Activated CD4-positive, alpha-beta memory T cell treated with anti-CD3 and anti-CD28 coated beads, Interleukin-2, amount 10 ng/mL, durations not matched to agents 7 days and 5 days (primary cell): ENCODE data around the gene ELMO3. TPM values are rescaled to one million over a fixed set of nuclear protein-coding genes. Genes with fewer than 3 reads are reported as not detected.

Source experiments
- CTCF ChIA-PET: fragments of 350-600 bp; sonication (Branson Sonifier 250); formaldehyde crosslinking; loops from one replicate; lab custom pipeline; 2021; ENCODE audit warnings: antibody characterized with exemption, inconsistent platforms; lab: Charles Lee
- POLR2A ChIA-PET: fragments of 350-600 bp; sonication (Branson Sonifier 250); formaldehyde crosslinking; loops from one replicate; lab custom pipeline; 2021; ENCODE audit warnings: antibody characterized with exemption; lab: Charles Lee
- DNase-seq: peaks from one replicate; pipeline ENCODE4 v3.0.0-alpha.2; 2020
- H3K27ac Mint-ChIP-seq: one replicate; pipeline ENCODE4 v1.8.0; 2021; ENCODE audit warnings: mild to moderate bottlenecking, mixed read lengths
- H3K27me3 Mint-ChIP-seq: one replicate; pipeline ENCODE4 v1.8.0; 2021; ENCODE audit warnings: mixed read lengths
- H3K36me3 Mint-ChIP-seq: one replicate; pipeline ENCODE4 v1.8.0; 2021; ENCODE audit warnings: low read depth, mixed read lengths
- H3K4me1 Mint-ChIP-seq: one replicate; pipeline ENCODE4 v1.8.0; 2021; ENCODE audit warnings: mixed read lengths
- H3K4me3 Mint-ChIP-seq: one replicate; pipeline ENCODE4 v1.8.0; 2021; ENCODE audit warnings: mild to moderate bottlenecking, mixed read lengths
- H3K9me3 Mint-ChIP-seq: one replicate; pipeline ENCODE4 v1.8.0; 2021; ENCODE audit warnings: mixed read lengths
- total RNA-seq, 2 experiments: library from RNA; stranded (reverse); gene quantifications; one replicate each; pipeline ENCODE4 v1.2.3, GENCODE V29; 2021

ELMO3 gene
- total RNA-seq, 2 experiments from 2014 or later, result 7.3 to 8.3 TPM

- Mint-ChIP-seq H3K9me3 (no peaks in the 10 kb centered on the region), H3K4me1 (peaks cover 31% of the 10 kb centered on the region), H3K27ac (no peak overlapping the region), H3K36me3 (peaks cover 3% of the 10 kb centered on the region), H3K27me3 (peaks cover 17% of the 10 kb centered on the region), H3K4me3 (peak overlapping the region; percentile 56)
- ChIA-PET CTCF (interaction anchor here (1.6 kb wide), 1 partner anchor 24 kb away, joined by 5 read pairs; the partner anchor contains the start of gene TMEM208), POLR2A (interaction anchor here (1.6 kb wide), 1 partner anchor 10 kb away, joined by 6 read pairs; no protein-coding TSS in a partner anchor)
- no peak for DNase-seq
Measured at GRCh38 chr16:67250045-67250327, 51.1 kb downstream of the ELMO3 start.

DNA sequence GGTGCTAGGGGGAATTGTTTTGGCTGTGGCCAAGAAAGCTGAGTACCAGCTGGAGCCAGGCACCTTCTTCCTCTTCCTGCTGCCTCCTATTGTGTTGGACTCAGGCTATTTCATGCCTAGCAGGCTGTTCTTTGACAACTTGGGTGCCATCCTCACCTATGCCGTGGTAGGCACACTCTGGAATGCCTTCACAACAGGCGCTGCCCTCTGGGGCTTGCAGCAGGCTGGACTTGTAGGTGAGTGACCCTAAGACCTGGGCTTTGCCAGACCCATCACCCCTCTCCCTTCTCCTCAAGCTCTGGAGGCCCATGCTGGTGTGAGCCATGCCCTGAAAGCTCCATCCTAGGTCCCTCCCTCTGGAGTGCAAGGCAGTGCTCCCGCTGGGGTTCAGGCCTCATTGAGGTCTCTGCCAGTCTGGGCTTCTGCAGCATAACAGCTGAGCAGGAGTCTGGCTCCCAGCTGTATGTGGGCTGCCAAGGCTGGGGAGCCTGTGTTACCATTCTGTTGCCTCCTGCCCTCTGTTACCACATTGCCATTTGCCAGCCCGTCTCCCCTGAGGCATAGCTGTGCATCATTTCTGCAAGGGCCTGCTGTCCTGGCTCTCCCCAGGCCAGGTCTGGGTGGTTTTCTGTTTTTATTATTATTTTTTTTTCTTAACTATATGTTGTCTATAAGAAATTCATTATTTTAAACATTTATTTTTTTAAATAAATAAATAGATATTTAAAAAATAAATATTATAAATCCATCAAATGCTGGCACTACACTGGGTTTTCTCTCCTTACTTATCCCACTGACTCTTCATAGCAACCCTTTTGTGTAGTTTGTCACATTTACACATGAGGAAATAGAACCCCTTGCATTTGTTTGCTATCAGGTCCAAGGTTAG, 53.9 kb downstream of the ELMO3 start:
- H3K9me3 Mint-ChIP-seq, result no peaks in the 10 kb centered on the region
- no peak overlapping the region for H3K4me3 Mint-ChIP-seq
- CTCF ChIA-PET, result no interaction called here
- DNase-seq, result no peak
- POLR2A ChIA-PET, result no interaction called here
- H3K27ac Mint-ChIP-seq, result no peak overlapping the region
- peaks cover 13% of the 10 kb centered on the region for H3K27me3 Mint-ChIP-seq
- no peaks in the 10 kb centered on the region for H3K36me3 Mint-ChIP-seq
- H3K4me1 Mint-ChIP-seq, result peaks cover 19% of the 10 kb centered on the region

Other genes with a start within 250 kb of the ELMO3 start
- 1 to 10 TPM; 6.1 to 6.3 TPM for gene CES3, start 237.9 kb upstream of the ELMO3 start, total RNA-seq
- 10 to 100 TPM; 37.8 to 39.3 TPM for gene CES4A, start 210.5 kb upstream of the ELMO3 start, total RNA-seq
- gene CBFB, start 170.0 kb upstream of the ELMO3 start, total RNA-seq, result 100 to 1,000 TPM; 236 to 238 TPM
- 10 to 100 TPM; 12.4 to 13.3 TPM for gene PHAF1, start 89.2 kb upstream of the ELMO3 start, total RNA-seq
- gene B3GNT9, start 48.1 kb upstream of the ELMO3 start, total RNA-seq, result 10 to 100 TPM; 14.6 to 16.2 TPM
- gene TRADD, start 39.2 kb upstream of the ELMO3 start, total RNA-seq, result 10 to 100 TPM; 96.9 to 97.3 TPM
- 10 to 100 TPM; 52.3 to 54.4 TPM for gene FBXL8, start 39.2 kb upstream of the ELMO3 start, total RNA-seq
- 100 to 1,000 TPM; 107 to 110 TPM for gene HSF4, start 34.4 kb upstream of the ELMO3 start, total RNA-seq
- 10 to 100 TPM; 35.6 to 36.7 TPM for gene NOL3, start 28.6 kb upstream of the ELMO3 start, total RNA-seq
- gene MATCAP1, start 15.2 kb upstream of the ELMO3 start, total RNA-seq, result 10 to 100 TPM; 63.9 to 70.9 TPM
- not detected for gene EXOC3L1, start 9.0 kb upstream of the ELMO3 start, total RNA-seq
- 100 to 1,000 TPM; 127 to 131 TPM for gene E2F4, start 7.0 kb upstream of the ELMO3 start, total RNA-seq
- 10 to 100 TPM; 39.6 to 39.7 TPM for gene TMEM208, start 28.0 kb downstream of the ELMO3 start, total RNA-seq
- 10 to 100 TPM; 94.8 to 99.1 TPM for gene FHOD1, start 48.4 kb downstream of the ELMO3 start, total RNA-seq
- 1 to 10 TPM; 2.2 to 2.8 TPM for gene SLC9A5, start 49.8 kb downstream of the ELMO3 start, total RNA-seq
- gene PLEKHG4, start 80.4 kb downstream of the ELMO3 start, total RNA-seq, result 10 to 100 TPM in 1 of 2 experiments, 1 to 10 TPM in 1; 9.2 to 10.9 TPM
- gene KCTD19, start 127.6 kb downstream of the ELMO3 start, total RNA-seq, result under 1 TPM; 0.20 to 0.48 TPM
- gene LRRC36, start 127.7 kb downstream of the ELMO3 start, total RNA-seq, result not detected
- not detected for gene TPPP3, start 194.4 kb downstream of the ELMO3 start, total RNA-seq
- under 1 TPM; 0.23 to 0.45 TPM for gene ZDHHC1, start 217.3 kb downstream of the ELMO3 start, total RNA-seq
- not detected for gene HSD11B2, start 232.0 kb downstream of the ELMO3 start, total RNA-seq